Left ventricle myocardium inferior (tissue), 1 donor: ENCODE results near the gene OPN1SW. TPM values are rescaled to one million over a fixed set of nuclear protein-coding genes. Genes with fewer than 3 reads are reported as not detected.

Source experiments
- DNase-seq: peaks from one replicate; pipeline ENCODE4 v3.0.0-alpha.2; 2020
- H3K27ac ChIP-seq: fragments of 200-600 bp; replicated peaks from 2 replicates; pipeline ENCODE4 v1.8.0; 2021
- H3K27me3 ChIP-seq: fragments of 200-600 bp; 2 replicates; pipeline ENCODE4 v1.8.0; 2021; ENCODE audit warnings: low read depth
- H3K36me3 ChIP-seq: fragments of 200-600 bp; 2 replicates; pipeline ENCODE4 v1.8.0; 2021
- H3K4me1 ChIP-seq: fragments of 200-600 bp; 2 replicates; pipeline ENCODE4 v1.8.0; 2021
- H3K4me3 ChIP-seq: fragments of 200-600 bp; 2 replicates; pipeline ENCODE4 v1.8.0; 2021; ENCODE audit warnings: mild to moderate bottlenecking, moderate library complexity
- H3K9me3 ChIP-seq: fragments of 200-600 bp; replicated peaks from 2 replicates; pipeline ENCODE4 v1.8.0; 2021
- CTCF ChIP-seq: fragments of 200-600 bp; IDR thresholded peaks from 2 replicates; pipeline ENCODE4 v1.8.0; 2021; ENCODE audit warnings: antibody characterized with exemption, mild to moderate bottlenecking, borderline replicate concordance
- intact Hi-C: fragments of 100-400 bp; cut with micrococcal nuclease; formaldehyde crosslinking; loops from one replicate; pipeline ENCODE4 v1.11.0; 2022
- total RNA-seq: library from RNA; stranded (reverse); fragmentation: NEBNext Ultra II Directional; extraction: Animal tissue kit (Norgen Biotek cat#: 25700); gene quantifications from one replicate; pipeline ENCODE4 v1.2.1, GENCODE V29; 2021
- donor health status: DM: no; HTN: yes; CAD: no; lungs with severe emphysema.

Gene OPN1SW
- total RNA-seq, 1 donor from 2014 or later = not detected

- Histone ChIP-seq H3K27ac (no peak overlapping the region), H3K9me3 (no peaks in the 10 kb centered on the region), H3K27me3 (no peaks in the 10 kb centered on the region), H3K4me3 (no peak overlapping the region), H3K4me1 (peaks cover 34% of the 10 kb centered on the region), H3K36me3 (no peaks in the 10 kb centered on the region)
- intact Hi-C loops = no loop called here
- DNase-seq = no peak
- no peak for TF ChIP-seq CTCF
Observed at GRCh38 chr7:128793181-128793547, 17.6 kb upstream of the OPN1SW start.

GRCh38 chr7:128792471-128793180 is 17.0 kb upstream of the OPN1SW start:
- intact Hi-C loops = no loop called here
- H3K27ac ChIP-seq = no peak overlapping the region
- peak; percentile 44 for DNase-seq

GRCh38 chr7:128791972-128792327 is 16.4 kb upstream of the OPN1SW start:
- TF ChIP-seq CTCF = no peak
- Histone ChIP-seq H3K4me1 (peaks cover 34% of the 10 kb centered on the region), H3K27ac (no peak overlapping the region), H3K27me3 (no peaks in the 10 kb centered on the region), H3K36me3 (no peaks in the 10 kb centered on the region), H3K4me3 (peak overlapping the region; percentile 82), H3K9me3 (no peaks in the 10 kb centered on the region)
- intact Hi-C loops = no loop called here
- DNase-seq = no peak

More at GRCh38 chr7:128792471-128793180, 17.0 kb upstream of the OPN1SW start:
- Histone ChIP-seq H3K36me3 (no peaks in the 10 kb centered on the region), H3K27me3 (no peaks in the 10 kb centered on the region), H3K9me3 (no peaks in the 10 kb centered on the region), H3K4me1 (peaks cover 34% of the 10 kb centered on the region), H3K4me3 (peak overlapping the region; percentile 82)
- TF ChIP-seq CTCF = no peak

- DNase-seq = peak; percentile 79
- H3K27ac ChIP-seq = peak within 1 kb of the TSS; percentile 38
- H3K4me1 ChIP-seq = peaks cover 34% of the 10 kb centered on the region
- H3K4me3 ChIP-seq = peak within 1 kb of the TSS; percentile 82
- H3K36me3 ChIP-seq = no peaks in the 10 kb centered on the region
- no peaks in the 10 kb centered on the region for H3K9me3 ChIP-seq
- TF ChIP-seq CTCF = no peak
- intact Hi-C loops = no loop called here
- H3K27me3 ChIP-seq = no peaks in the 10 kb centered on the region
Observed at GRCh38 chr7:128791121-128791971, 15.8 kb upstream of the OPN1SW start, which contains the start of gene CCDC136. CCDC136 (plus strand) TSS chr7:128791968; CDS start chr7:128792412, 444 bp downstream.

GRCh38 chr7:128790315-128791041 is 14.9 kb upstream of the OPN1SW start:
- intact Hi-C loops = no loop called here
- Histone ChIP-seq H3K4me1 (peaks cover 34% of the 10 kb centered on the region), H3K27ac (peak overlapping the region; percentile 38), H3K4me3 (peak overlapping the region; percentile 82), H3K36me3 (no peaks in the 10 kb centered on the region), H3K27me3 (no peaks in the 10 kb centered on the region), H3K9me3 (no peaks in the 10 kb centered on the region)
- no peak for TF ChIP-seq CTCF
- no peak for DNase-seq
